ENCODE results near the gene UBE2V1.
A peak's percentile ranks its signal among the peaks of the same experiment; 100 is the strongest.

DNA sequence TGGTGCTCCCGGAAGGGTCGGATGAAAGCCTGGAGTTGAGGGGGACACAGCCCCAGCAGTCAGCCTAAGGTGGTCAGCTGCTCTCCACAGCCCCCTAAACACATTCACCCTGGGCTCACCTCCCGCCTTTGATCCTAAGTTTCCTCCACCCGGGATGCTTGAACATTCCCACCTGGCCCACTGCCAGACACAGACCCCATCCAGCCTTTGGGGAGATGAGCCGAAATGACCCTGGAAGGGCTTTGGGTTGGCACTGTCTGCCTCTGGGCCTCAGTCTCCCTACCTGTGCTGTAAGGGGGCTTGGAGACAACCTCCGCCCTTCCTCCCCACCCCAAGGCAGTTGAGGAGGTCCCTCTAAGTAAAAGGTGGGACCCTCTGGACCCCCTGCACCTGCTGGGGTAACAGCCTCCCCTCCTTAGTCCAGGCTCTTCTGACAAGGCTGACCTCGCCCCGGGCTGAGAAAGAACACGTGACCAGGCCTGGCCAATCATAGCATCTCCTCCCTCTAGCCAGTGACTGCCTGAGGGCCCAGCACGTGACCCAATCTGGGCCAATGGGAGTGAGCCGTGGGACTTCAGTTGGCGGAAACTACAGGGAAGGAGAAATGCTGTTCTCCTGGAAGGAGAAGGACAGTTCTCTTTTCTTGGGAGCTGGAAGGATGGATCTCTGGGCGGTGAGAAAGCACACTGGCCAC is 16.9 kb upstream of the UBE2V1 start:
- TF ChIP-seq CTCF (IDR thresholded peaks at IDR 0.05; ENCODE audit: extremely low read depth in 1 of 2, insufficient read depth in 1 of 2, low read depth in 1 of 2, low read length in 2 of 2): no peak
- TF ChIP-seq MAX (IDR thresholded peaks at IDR 0.05; ENCODE audit: insufficient read depth, insufficient read length): peak; percentile 21
- TF ChIP-seq POLR2AphosphoS5 (IDR thresholded peaks at IDR 0.05; ENCODE audit: insufficient read depth, low read depth, low read length): no peak
- no peak for TF ChIP-seq POLR2A (IDR thresholded peaks at IDR 0.05; ENCODE audit: low read depth, low read length)
- TF ChIP-seq EZH2 (IDR thresholded peaks at IDR 0.05; ENCODE audit: borderline replicate concordance, low read depth, low read length, severe bottlenecking): no peak
- TF ChIP-seq GATA2 (IDR thresholded peaks at IDR 0.05; ENCODE audit: insufficient read depth, insufficient read length, low read depth, low read length): no peak
- no peak for TF ChIP-seq JUN (IDR thresholded peaks at IDR 0.05; ENCODE audit: borderline replicate concordance, insufficient read depth, insufficient read length, low read depth)

Data from endothelial cell of umbilical vein (primary cell).